OCI-LY1 (cell line): ENCODE results near the gene SEMA5A.

Source experiments
- CTCF ChIP-seq: fragments of 200-600 bp; sonication (generic), shearing (Covaris generic); IDR thresholded peaks from 2 replicates; pipeline ENCODE4 v1.5.1; 2017; ENCODE audit warnings: mild to moderate bottlenecking, antibody characterized with exemption, low read length, moderate library complexity, mixed read lengths
- EZH2 ChIP-seq: fragments of 200-600 bp; sonication (generic), shearing (Covaris generic); IDR thresholded peaks from 2 replicates; pipeline ENCODE4 v1.8.0; 2017; ENCODE audit warnings: borderline replicate concordance, mixed run types, mild to moderate bottlenecking, antibody characterized with exemption, low read length, moderate library complexity, mixed read lengths

GRCh38 chr5:9331372-9331771, 214.5 kb downstream of the SEMA5A start:
- TF ChIP-seq CTCF (no peak), EZH2 (no peak)
